ENCODE results near the gene GPR34. TPM values are rescaled to one million over a fixed set of nuclear protein-coding genes. Genes with fewer than 3 reads are reported as not detected.

GPR34 gene
- total and polyA plus RNA-seq, 2 of the 4 experiments (the other 2 are of a cell fraction) = not detected

DNA sequence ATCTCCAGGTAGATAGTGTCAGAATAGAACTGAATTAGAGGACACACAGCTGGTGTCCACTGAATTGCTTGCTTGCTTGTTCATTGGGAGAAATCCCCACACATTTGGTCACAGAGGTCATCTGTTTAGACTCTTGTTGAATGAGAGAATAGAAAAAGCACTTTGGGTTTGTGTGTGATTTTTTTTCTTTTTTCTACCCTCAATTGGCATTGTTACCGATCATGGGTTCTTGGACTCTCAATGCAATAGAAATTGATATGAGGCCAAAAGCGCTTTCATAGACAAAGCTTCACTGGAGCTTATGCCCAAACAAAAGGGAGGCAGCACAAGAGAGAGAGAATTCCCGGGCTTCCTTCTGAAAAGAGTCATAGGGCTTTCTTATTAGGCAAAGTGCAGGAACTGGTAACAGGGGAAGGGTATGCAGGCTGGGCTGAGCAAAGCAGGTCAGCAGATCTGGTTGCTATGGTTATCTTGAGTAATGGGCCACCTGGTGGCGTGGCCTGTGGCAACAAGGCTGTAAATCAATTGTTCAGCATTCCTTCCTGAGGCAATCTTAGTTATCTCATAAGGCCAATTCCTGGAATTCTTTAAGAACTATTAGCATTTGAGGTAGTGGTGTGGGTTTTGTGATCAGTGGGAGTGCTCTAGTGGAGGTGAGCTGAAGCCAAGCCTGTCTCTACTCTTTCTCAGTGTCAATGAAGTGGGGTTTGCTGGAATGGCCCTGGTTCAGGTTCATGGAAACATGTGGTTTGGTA, 29.9 kb downstream of the GPR34 start:
- Histone ChIP-seq H3K18ac (ENCODE audit: low read depth, low read length) (no peak overlapping the region), H2BK15ac (ENCODE audit: low read depth, low read length) (no peak overlapping the region), H3K9me1 (ENCODE audit: insufficient read depth, low read length) (no peaks in the 10 kb centered on the region), H4K91ac (ENCODE audit: insufficient read depth, low read depth, low read length) (no peak overlapping the region), H2BK20ac (ENCODE audit: low read depth, low read length) (no peak overlapping the region), H3K9me3 (ENCODE audit: control insufficient read depth, insufficient read depth, low read length) (peaks cover 8% of the 10 kb centered on the region; the same call in 1 of the 2 replicates), H3K36me3 (ENCODE audit: control insufficient read depth, insufficient read depth, low read length) (no peaks in the 10 kb centered on the region), H2AFZ (replicated peaks; ENCODE audit: low read length, poor library complexity) (no peak overlapping the region), H4K20me1 (ENCODE audit: insufficient read depth, low read length) (no peaks in the 10 kb centered on the region), H3K9ac (ENCODE audit: low read depth, low read length) (no peak overlapping the region), H4K8ac (ENCODE audit: low read depth in 2 of 2, low read length in 2 of 2) (no peak overlapping the region), H3K27ac (ENCODE audit: insufficient read depth, low read length) (no peak overlapping the region), H2BK5ac (ENCODE audit: low read depth, low read length, poor library complexity, severe bottlenecking) (no peak overlapping the region), H2BK120ac (ENCODE audit: low read depth, low read length) (no peak overlapping the region), H4K5ac (ENCODE audit: low read depth, low read length) (no peak overlapping the region), H3K4me1 (ENCODE audit: control insufficient read depth, insufficient read depth, low read length) (peaks cover 1% of the 10 kb centered on the region; the same call in 1 of the 2 replicates), H3K79me1 (ENCODE audit: low read depth in 1 of 2, low read length in 2 of 2) (no peaks in the 10 kb centered on the region), H2AK9ac (replicated peaks; ENCODE audit: low read depth, low read length, poor library complexity) (no peak overlapping the region), H3K23ac (ENCODE audit: low read depth, low read length) (no peak overlapping the region), H2AK5ac (ENCODE audit: low read depth, low read length) (no peak overlapping the region), H3K56ac (ENCODE audit: extremely low read depth, insufficient read depth, low read length) (no peak overlapping the region), H3K14ac (replicated peaks; ENCODE audit: low read depth, low read length) (no peak overlapping the region), H3K27me3 (ENCODE audit: control insufficient read depth, insufficient read depth, low read length) (no peaks in the 10 kb centered on the region; the same call in 1 of the 2 replicates), H3K4ac (ENCODE audit: low read depth, low read length) (no peak overlapping the region), H3K4me2 (ENCODE audit: low read depth, low read length) (no peak overlapping the region), H3K4me3 (ENCODE audit: insufficient read depth, low read depth, low read length) (no peak overlapping the region)
- BruUV-seq (replicated peaks) = no TSS peak
- intact Hi-C loops (cut with micrococcal nuclease) (no loop called here), in situ Hi-C loops (cut with MboI; ENCODE audit: low sequenced_read_pairs) (no loop called here), dilution Hi-C loops (cut with HindIII; ENCODE audit: low sequenced_read_pairs, unreplicated experiment) (no loop called here)
- POLR2A ChIA-PET (ENCODE audit: unreplicated experiment) = no interaction called here
- CTCF ChIA-PET = no interaction called here
- 50% methylated on average over 1 of the region's 4 CpGs; no CpG with 5 or more reads in 1 of the 2 experiments for WGBS, 2 experiments (ENCODE audit: extremely low coverage in 2 of 2, insufficient read length in 1 of 2)
- ATAC-seq (ENCODE audit: low read depth) (no peak), DNase-seq (no peak)
- TF ChIP-seq NFE2L2 (IDR thresholded peaks at IDR 0.05; ENCODE audit: low read depth, low read length) (no peak), FOS (IDR thresholded peaks at IDR 0.05; ENCODE audit: low read depth, low read length) (no peak), MAFK (IDR thresholded peaks at IDR 0.05; ENCODE audit: low read depth, low read length) (no peak), SMC3 (IDR thresholded peaks at IDR 0.05; ENCODE audit: low read depth, low read length) (no peak), CEBPB (IDR thresholded peaks at IDR 0.05; ENCODE audit: low read depth, low read length) (no peak), MAZ (IDR thresholded peaks at IDR 0.05; ENCODE audit: borderline replicate concordance, low read depth, low read length) (no peak), POLR2A (IDR thresholded peaks at IDR 0.05; ENCODE audit: low read depth, low read length) (no peak), MXI1 (IDR thresholded peaks at IDR 0.05; ENCODE audit: borderline replicate concordance, low read depth, low read length) (no peak), RCOR1 (IDR thresholded peaks at IDR 0.05; ENCODE audit: insufficient replicate concordance, low read length) (no peak), CHD1 (IDR thresholded peaks at IDR 0.05; ENCODE audit: low read depth, low read length) (no peak), BHLHE40 (IDR thresholded peaks at IDR 0.05; ENCODE audit: low read depth, low read length) (no peak), RFX5 (IDR thresholded peaks at IDR 0.05; ENCODE audit: low read depth, low read length) (no peak), RAD21 (IDR thresholded peaks at IDR 0.05; ENCODE audit: low read length) (no peak)
- TF ChIP-seq, protein P1, sequence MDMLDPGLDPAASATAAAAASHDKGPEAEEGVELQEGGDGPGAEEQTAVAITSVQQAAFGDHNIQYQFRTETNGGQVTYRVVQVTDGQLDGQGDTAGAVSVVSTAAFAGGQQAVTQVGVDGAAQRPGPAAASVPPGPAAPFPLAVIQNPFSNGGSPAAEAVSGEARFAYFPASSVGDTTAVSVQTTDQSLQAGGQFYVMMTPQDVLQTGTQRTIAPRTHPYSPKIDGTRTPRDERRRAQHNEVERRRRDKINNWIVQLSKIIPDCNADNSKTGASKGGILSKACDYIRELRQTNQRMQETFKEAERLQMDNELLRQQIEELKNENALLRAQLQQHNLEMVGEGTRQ (IDR thresholded peaks at IDR 0.05; ENCODE audit: low read depth, low read length) = no peak
- TF ChIP-seq, protein P2, sequence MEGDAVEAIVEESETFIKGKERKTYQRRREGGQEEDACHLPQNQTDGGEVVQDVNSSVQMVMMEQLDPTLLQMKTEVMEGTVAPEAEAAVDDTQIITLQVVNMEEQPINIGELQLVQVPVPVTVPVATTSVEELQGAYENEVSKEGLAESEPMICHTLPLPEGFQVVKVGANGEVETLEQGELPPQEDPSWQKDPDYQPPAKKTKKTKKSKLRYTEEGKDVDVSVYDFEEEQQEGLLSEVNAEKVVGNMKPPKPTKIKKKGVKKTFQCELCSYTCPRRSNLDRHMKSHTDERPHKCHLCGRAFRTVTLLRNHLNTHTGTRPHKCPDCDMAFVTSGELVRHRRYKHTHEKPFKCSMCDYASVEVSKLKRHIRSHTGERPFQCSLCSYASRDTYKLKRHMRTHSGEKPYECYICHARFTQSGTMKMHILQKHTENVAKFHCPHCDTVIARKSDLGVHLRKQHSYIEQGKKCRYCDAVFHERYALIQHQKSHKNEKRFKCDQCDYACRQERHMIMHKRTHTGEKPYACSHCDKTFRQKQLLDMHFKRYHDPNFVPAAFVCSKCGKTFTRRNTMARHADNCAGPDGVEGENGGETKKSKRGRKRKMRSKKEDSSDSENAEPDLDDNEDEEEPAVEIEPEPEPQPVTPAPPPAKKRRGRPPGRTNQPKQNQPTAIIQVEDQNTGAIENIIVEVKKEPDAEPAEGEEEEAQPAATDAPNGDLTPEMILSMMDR (conservative IDR thresholded peaks at IDR 0.05; ENCODE audit: low read depth, low read length) = no peak
- TF ChIP-seq, protein P3, sequence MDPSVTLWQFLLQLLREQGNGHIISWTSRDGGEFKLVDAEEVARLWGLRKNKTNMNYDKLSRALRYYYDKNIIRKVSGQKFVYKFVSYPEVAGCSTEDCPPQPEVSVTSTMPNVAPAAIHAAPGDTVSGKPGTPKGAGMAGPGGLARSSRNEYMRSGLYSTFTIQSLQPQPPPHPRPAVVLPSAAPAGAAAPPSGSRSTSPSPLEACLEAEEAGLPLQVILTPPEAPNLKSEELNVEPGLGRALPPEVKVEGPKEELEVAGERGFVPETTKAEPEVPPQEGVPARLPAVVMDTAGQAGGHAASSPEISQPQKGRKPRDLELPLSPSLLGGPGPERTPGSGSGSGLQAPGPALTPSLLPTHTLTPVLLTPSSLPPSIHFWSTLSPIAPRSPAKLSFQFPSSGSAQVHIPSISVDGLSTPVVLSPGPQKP (IDR thresholded peaks at IDR 0.05; ENCODE audit: borderline replicate concordance, low read depth, low read length) = no peak
